ENCODE results near the gene TBC1D13. TPM values are rescaled to one million over a fixed set of nuclear protein-coding genes. Genes with fewer than 3 reads are reported as not detected.
A peak's percentile ranks its signal among the peaks of the same experiment; 100 is the strongest.

TBC1D13 gene
- total RNA-seq, 1 experiment from 2014 or later = 21.6 TPM

DNA sequence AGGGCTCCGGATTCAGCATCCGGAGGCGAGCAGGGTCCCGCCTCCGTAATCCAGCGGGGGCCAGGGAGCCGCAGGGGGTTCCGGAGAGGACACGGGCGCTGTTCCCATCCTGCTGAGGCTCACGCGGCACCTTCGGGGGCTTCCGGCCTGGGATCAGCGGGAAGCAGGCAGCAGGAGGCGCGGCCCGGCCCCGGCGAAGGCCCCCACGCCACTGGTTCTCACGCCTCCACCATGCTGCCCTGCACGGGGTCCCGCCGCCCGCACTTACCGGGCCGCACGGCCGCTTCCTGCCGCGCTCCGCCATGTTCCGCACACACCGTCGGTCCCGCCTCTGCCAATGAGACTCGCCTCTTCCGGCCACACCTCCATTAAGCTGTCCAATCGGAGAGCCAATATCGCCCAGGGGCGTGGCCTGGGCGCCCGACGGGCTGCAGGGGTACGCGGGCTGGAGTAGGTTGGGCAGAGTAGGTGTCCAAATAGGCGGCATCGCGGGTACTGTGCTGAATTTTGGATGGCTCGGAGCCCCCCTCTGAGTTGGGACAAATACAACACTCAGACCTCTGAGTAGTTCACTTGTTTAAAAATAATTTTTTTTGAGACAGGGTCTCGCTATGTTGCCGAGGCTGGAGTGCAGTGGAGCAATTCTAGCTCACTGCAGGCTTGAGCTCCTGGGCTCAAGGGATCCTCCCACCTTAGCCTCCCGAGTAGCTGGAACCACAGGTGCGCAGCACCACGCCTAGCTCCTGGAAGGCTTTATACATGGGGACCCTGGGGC, 42.6 kb downstream of the TBC1D13 start, which contains the start of gene SPOUT1 (continued):
- TF ChIP-seq SMAD4 (CRISPR knock-in tag; IDR thresholded peaks at IDR 0.05) (no peak), JUN (CRISPR knock-in tag; IDR thresholded peaks at IDR 0.05) (peak; percentile 85; the same call in 1 of the 2 replicates), TEAD1 (CRISPR knock-in tag; IDR thresholded peaks at IDR 0.05) (peak; percentile 62), SP1 (CRISPR knock-in tag; conservative IDR thresholded peaks at IDR 0.05) (peak; percentile 97), NR1H2 (CRISPR knock-in tag; IDR thresholded peaks at IDR 0.05) (no peak), ZNF138 (CRISPR knock-in tag; conservative IDR thresholded peaks at IDR 0.05) (no peak), ZNF317 (CRISPR knock-in tag; IDR thresholded peaks at IDR 0.05; ENCODE audit: borderline replicate concordance, low read depth) (no peak), GRHL2 (CRISPR knock-in tag; IDR thresholded peaks at IDR 0.05; ENCODE audit: insufficient replicate concordance, severe bottlenecking) (no peak), ZNF396 (CRISPR knock-in tag; IDR thresholded peaks at IDR 0.05; ENCODE audit: borderline replicate concordance) (no peak), ZNF671 (CRISPR knock-in tag; IDR thresholded peaks at IDR 0.05) (no peak), TCF7 (CRISPR knock-in tag; IDR thresholded peaks at IDR 0.05; ENCODE audit: low read depth) (peak; percentile 60; the same call in 1 of the 2 replicates), RORB (CRISPR knock-in tag; IDR thresholded peaks at IDR 0.05) (no peak), KAT7 (CRISPR knock-in tag; IDR thresholded peaks at IDR 0.05; ENCODE audit: borderline replicate concordance) (peak; percentile 68; the same call in 1 of the 2 replicates), NR2C2 (CRISPR knock-in tag; IDR thresholded peaks at IDR 0.05) (no peak), RELA (CRISPR knock-in tag; IDR thresholded peaks at IDR 0.05; ENCODE audit: borderline replicate concordance) (no peak), SMAD3 (CRISPR knock-in tag; IDR thresholded peaks at IDR 0.05; ENCODE audit: borderline replicate concordance) (no peak; the same call in 1 of the 2 replicates), ZNF219 (CRISPR knock-in tag; IDR thresholded peaks at IDR 0.05; ENCODE audit: borderline replicate concordance) (no peak), HMGA2 (CRISPR knock-in tag; IDR thresholded peaks at IDR 0.05) (no peak), CBFB (CRISPR knock-in tag; IDR thresholded peaks at IDR 0.05; ENCODE audit: low read depth) (no peak), OVOL2 (CRISPR knock-in tag; IDR thresholded peaks at IDR 0.05; ENCODE audit: borderline replicate concordance) (no peak), FOXJ3 (CRISPR knock-in tag; IDR thresholded peaks at IDR 0.05; ENCODE audit: borderline replicate concordance) (no peak), ZNF263 (CRISPR knock-in tag; IDR thresholded peaks at IDR 0.05; ENCODE audit: low read depth) (no peak; the same call in 1 of the 2 replicates)
- TF ChIP-seq, protein P1, sequence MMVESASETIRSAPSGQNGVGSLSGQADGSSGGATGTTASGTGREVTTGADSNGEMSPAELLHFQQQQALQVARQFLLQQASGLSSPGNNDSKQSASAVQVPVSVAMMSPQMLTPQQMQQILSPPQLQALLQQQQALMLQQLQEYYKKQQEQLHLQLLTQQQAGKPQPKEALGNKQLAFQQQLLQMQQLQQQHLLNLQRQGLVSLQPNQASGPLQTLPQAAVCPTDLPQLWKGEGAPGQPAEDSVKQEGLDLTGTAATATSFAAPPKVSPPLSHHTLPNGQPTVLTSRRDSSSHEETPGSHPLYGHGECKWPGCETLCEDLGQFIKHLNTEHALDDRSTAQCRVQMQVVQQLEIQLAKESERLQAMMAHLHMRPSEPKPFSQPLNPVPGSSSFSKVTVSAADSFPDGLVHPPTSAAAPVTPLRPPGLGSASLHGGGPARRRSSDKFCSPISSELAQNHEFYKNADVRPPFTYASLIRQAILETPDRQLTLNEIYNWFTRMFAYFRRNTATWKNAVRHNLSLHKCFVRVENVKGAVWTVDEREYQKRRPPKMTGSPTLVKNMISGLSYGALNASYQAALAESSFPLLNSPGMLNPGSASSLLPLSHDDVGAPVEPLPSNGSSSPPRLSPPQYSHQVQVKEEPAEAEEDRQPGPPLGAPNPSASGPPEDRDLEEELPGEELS (CRISPR knock-in tag; IDR thresholded peaks at IDR 0.05) = peak; percentile 90
- TF ChIP-seq, protein P2, sequence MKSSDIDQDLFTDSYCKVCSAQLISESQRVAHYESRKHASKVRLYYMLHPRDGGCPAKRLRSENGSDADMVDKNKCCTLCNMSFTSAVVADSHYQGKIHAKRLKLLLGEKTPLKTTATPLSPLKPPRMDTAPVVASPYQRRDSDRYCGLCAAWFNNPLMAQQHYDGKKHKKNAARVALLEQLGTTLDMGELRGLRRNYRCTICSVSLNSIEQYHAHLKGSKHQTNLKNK (CRISPR knock-in tag; IDR thresholded peaks at IDR 0.05) = no peak
- TF ChIP-seq, protein P3, sequence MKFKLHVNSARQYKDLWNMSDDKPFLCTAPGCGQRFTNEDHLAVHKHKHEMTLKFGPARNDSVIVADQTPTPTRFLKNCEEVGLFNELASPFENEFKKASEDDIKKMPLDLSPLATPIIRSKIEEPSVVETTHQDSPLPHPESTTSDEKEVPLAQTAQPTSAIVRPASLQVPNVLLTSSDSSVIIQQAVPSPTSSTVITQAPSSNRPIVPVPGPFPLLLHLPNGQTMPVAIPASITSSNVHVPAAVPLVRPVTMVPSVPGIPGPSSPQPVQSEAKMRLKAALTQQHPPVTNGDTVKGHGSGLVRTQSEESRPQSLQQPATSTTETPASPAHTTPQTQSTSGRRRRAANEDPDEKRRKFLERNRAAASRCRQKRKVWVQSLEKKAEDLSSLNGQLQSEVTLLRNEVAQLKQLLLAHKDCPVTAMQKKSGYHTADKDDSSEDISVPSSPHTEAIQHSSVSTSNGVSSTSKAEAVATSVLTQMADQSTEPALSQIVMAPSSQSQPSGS (CRISPR knock-in tag; IDR thresholded peaks at IDR 0.05; ENCODE audit: borderline replicate concordance, low read depth) = no peak
- TF ChIP-seq, protein P4, sequence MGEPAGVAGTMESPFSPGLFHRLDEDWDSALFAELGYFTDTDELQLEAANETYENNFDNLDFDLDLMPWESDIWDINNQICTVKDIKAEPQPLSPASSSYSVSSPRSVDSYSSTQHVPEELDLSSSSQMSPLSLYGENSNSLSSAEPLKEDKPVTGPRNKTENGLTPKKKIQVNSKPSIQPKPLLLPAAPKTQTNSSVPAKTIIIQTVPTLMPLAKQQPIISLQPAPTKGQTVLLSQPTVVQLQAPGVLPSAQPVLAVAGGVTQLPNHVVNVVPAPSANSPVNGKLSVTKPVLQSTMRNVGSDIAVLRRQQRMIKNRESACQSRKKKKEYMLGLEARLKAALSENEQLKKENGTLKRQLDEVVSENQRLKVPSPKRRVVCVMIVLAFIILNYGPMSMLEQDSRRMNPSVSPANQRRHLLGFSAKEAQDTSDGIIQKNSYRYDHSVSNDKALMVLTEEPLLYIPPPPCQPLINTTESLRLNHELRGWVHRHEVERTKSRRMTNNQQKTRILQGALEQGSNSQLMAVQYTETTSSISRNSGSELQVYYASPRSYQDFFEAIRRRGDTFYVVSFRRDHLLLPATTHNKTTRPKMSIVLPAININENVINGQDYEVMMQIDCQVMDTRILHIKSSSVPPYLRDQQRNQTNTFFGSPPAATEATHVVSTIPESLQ (CRISPR knock-in tag; IDR thresholded peaks at IDR 0.05) = no peak
- TF ChIP-seq, protein P5, sequence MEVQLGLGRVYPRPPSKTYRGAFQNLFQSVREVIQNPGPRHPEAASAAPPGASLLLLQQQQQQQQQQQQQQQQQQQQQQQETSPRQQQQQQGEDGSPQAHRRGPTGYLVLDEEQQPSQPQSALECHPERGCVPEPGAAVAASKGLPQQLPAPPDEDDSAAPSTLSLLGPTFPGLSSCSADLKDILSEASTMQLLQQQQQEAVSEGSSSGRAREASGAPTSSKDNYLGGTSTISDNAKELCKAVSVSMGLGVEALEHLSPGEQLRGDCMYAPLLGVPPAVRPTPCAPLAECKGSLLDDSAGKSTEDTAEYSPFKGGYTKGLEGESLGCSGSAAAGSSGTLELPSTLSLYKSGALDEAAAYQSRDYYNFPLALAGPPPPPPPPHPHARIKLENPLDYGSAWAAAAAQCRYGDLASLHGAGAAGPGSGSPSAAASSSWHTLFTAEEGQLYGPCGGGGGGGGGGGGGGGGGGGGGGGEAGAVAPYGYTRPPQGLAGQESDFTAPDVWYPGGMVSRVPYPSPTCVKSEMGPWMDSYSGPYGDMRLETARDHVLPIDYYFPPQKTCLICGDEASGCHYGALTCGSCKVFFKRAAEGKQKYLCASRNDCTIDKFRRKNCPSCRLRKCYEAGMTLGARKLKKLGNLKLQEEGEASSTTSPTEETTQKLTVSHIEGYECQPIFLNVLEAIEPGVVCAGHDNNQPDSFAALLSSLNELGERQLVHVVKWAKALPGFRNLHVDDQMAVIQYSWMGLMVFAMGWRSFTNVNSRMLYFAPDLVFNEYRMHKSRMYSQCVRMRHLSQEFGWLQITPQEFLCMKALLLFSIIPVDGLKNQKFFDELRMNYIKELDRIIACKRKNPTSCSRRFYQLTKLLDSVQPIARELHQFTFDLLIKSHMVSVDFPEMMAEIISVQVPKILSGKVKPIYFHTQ (CRISPR knock-in tag; IDR thresholded peaks at IDR 0.05) = no peak
- TF ChIP-seq, protein P6, sequence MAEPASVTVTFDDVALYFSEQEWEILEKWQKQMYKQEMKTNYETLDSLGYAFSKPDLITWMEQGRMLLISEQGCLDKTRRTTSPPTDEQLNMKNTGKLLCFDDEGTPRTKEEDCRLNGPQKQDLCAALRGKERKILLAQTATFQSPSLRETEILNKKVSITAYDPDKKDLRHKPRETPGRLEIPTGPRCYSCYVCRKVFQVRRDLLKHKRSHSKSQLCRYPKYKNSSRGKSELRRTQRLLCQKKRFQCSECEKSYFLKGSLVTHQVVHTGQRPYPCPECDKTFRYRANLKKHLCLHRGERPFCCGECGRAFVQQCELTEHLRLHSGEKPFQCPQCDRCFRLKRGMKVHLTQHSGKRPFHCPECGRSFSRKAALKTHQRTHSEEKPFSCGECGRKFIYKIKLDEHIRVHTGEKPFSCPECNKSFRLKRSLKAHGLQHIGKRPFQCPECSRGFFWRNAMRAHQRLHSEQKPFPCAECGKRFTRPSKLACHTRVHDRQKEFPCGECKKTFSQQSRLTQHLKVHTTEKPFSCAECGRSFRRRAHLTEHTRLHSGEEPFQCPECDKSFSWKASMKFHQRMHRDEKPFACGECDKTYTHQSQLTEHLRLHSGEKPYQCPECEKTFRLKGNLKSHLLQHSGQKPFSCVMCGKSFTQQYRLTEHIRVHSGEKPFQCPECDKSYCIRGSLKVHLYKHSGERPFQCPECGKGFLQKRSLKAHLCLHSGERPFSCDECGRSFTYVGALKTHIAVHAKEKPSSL (CRISPR knock-in tag; conservative IDR thresholded peaks at IDR 0.05) = no peak
- TF ChIP-seq, protein P7, sequence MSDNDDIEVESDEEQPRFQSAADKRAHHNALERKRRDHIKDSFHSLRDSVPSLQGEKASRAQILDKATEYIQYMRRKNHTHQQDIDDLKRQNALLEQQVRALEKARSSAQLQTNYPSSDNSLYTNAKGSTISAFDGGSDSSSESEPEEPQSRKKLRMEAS (CRISPR knock-in tag; IDR thresholded peaks at IDR 0.05) = peak; percentile 92

Data from WTC11 (cell line).